ENCODE measurements around the gene RPL10.

RPL10 gene

DNA sequence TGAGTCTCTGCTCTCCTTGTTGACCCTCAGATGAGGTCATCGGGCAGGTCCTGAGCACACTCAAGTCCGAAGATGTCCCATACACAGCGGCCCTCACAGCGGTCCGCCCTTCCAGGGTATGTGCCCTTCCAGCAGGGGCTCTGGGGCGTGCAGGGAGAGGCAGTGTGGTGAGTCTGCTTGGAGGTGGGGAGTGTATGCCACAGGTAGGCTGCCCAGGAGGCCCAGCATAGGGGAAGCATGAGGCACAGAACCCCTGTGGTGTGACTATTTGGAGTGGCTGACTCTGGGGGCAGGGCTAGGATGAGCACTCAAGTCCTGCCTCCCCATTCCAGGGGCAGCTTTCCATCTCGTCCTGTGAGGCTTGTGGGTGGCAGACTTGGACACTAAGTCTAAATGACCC, 35.4 kb downstream of the RPL10 start:
- DNase-seq = no peak

- no peak for DNase-seq
These were observed 36.4 kb downstream of the RPL10 start for GRCh38 chrX:154434394-154435168.

GRCh38 chrX:154435171-154435733, 37.1 kb downstream of the RPL10 start:
- no peak for DNase-seq

DNA sequence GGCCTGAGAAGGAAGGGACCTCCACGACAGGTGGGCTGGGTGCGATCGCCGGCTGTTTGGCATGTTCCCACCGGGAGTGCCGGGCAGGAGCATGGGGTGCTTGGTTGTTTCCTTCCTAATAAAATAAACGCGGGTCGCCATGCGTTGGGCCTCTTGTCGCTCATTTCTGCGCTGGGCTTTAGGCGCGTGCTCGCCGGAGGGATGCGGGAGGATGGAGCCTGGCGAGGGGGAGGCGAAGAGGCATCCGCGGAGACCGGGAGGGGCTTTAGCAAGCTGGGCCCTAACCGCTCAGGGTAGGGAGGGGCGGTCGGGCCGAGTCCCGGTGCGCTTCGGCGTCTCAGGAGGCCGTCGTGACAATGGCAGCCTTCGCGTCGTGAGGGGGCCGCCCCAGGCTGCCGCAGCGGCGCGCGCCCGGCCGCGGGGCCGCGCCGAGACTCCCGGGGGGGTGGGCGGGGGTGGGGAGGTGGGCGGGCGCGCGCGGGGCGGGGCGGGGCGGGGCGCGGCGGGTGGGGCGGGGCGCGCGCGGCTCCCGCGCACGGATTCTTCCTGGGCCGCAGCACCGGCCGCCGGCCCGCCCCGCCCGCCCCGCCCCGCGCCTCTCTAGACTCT, 38.3 kb downstream of the RPL10 start:
- DNase-seq = no peak

GRCh38 chrX:154436983-154437752, 39.0 kb downstream of the RPL10 start, which contains the start of gene GDI1:
TSS of gene GDI1 (plus strand) at chrX:154437154. CDS start at chrX:154437255, 101 bp downstream.
- peak; percentile 51 for DNase-seq

DNA sequence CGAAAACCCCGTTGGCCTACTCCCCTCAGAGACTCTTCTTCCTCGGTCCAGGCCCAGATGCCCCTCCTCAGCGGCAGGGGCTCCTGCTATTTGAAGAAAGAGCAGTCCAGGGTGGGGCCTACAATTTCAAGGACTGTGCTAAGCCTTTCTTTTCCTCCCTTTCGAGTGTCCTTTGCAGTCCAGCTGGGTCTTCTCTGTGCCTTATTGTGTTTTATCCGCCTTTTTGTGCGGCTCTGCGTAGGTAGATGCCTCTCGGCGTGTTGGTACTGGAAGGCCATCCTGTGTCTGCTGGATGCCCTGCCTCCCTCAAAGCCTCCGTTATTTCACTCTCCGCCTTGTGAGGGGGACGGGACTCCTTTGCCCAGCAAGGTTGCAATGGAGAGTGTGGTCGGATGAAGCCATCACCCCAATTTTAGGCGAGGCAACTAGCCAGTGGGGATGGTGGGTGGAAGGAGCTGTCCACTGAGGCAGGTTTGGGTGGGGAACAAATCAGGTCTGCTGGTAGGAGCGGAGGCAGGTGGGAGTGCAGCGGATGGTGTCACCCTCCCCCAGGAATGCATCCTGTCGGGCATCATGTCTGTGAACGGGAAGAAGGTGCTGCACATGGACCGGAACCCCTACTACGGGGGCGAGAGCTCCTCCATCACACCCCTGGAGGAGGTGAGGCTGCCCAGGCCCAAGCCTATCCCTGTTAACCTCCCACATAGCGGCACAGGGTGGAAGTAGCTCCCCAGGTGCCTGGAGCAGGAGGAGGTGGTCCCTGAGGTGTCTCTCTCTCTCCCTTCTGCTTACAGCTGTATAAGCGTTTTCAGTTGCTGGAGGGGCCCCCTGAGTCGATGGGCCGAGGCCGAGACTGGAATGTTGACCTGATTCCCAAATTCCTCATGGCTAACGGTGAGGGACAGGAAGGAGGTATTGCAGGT, 40.1 kb downstream of the RPL10 start:
- DNase-seq = no peak

DNA sequence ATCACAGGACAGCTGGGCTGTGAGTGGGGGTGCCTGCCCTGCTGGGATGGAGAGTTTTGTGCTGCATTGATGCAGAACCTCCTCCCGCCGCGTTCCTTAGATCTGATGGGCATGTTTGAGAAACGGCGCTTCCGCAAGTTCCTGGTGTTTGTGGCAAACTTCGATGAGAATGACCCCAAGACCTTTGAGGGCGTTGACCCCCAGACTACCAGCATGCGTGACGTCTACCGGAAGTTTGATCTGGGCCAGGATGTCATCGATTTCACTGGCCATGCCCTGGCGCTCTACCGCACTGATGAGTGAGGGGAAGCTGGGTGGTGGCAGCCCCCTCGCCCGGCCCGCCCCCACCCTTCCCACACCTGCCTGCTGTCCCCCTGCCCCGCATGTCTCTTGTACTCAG, 41.7 kb downstream of the RPL10 start:
- no peak for DNase-seq

- DNase-seq = no peak
These were observed 42.6 kb downstream of the RPL10 start for GRCh38 chrX:154440623-154441357.

DNA sequence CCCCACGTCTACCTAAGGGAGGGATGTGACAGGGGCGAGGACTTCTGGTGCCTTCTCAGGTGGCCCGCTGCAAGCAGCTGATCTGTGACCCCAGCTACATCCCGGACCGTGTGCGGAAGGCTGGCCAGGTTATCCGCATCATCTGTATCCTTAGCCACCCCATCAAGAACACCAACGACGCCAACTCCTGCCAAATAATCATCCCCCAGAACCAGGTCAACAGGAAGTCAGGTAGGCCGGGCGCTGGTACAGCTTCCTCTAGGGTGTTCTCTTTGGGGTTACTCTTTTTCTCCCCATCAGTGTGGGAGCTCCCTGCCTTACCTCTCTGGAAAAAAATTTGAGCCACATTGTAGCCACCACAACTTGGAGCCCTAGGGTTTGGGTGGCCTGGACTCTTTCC, 43.4 kb downstream of the RPL10 start:
- no peak for DNase-seq

GRCh38 chrX:154441984-154442707, 44.0 kb downstream of the RPL10 start:
- DNase-seq = no peak

- DNase-seq = no peak
These were observed 45.3 kb downstream of the RPL10 start for GRCh38 chrX:154443479-154443910.

DNA sequence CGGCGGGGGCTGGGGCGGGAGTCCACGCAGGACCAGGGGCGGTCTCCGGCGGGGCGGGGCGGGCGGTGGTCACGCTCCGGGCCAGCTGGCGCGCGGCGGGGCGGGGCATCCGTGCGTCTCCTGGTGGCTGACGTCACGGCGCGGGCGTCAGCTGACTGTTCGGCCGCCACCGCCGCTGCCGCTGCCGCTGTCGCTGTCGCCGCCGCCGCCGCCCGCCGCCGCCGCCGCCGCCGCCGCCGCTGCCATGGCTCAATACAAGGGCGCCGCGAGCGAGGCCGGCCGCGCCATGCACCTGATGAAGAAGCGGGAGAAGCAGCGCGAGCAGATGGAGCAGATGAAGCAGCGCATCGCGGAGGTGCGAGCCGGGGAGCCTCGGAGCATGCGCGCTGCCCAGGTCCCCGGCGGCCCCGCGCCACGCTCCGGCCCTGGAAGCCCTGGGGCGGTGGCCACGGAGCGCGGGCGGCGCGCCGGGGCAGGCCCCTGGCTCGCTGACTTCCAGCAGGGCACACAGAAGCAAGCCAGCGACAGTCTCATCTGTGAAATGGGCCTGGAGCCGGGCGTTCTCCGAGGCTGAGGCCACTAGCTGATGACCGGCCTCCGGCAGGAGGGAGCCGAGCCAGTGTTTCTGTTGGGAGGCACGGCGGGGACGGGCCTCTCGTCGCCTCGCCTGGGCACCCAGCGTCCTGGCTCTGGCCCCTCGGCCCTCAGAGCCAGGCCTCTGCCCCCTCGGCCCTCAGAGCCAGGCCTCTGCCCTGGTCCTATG, 46.0 kb downstream of the RPL10 start, which contains the start of gene FAM50A:
FAM50A (plus strand) TSS at position 150 of the 763 bp plus-strand sequence; CDS start at position 245, 95 bp downstream.
- peak; percentile 55 for DNase-seq

GRCh38 chrX:154444755-154445246, 46.6 kb downstream of the RPL10 start:
- DNase-seq = no peak

DNA sequence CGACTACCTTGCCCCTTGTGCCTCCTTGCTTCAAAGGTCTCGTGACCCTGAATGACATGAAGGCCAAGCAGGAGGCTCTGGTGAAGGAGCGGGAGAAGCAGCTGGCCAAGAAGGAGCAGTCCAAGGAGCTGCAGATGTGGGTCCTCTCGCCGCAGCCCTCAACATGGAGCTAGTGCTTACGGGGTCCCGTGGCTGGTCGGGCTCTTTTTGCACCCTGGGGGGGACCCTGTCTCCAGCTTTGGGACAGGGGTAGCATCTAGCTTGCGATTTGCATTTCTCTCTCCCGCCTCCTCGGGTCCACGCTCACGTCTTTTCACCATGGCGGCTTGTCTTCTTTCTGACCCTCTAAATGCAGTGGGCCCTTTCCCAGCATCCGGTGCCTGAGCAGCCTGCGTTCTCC, 47.6 kb downstream of the RPL10 start:
- no peak for DNase-seq

- DNase-seq = no peak
These were observed 48.3 kb downstream of the RPL10 start for GRCh38 chrX:154446430-154446829.

GRCh38 chrX:154448484-154448883, 50.3 kb downstream of the RPL10 start:
- DNase-seq = no peak

GRCh38 chrX:154449618-154450017, 51.4 kb downstream of the RPL10 start:
- no peak for DNase-seq

GRCh38 chrX:154450312-154450711, 52.1 kb downstream of the RPL10 start:
- DNase-seq = no peak

Data from fibroblast of upper back skin (primary cell).